Left renal cortex interstitium (tissue), 4 donors: ENCODE data around the gene FMN1. TPM values are rescaled to one million over a fixed set of nuclear protein-coding genes. Genes with fewer than 3 reads are reported as not detected.
A peak's percentile ranks its signal among the peaks of the same experiment; 100 is the strongest.

Source experiments
- DNase-seq, 4 donors: peaks; one replicate each; pipeline ENCODE4 v3.0.0-alpha.2; 2013; ENCODE audit warnings: low read depth in 4 of 4, low spot score in 2 of 4, missing footprints in 1 of 4
- polyA plus RNA-seq, 4 donors: library from polyadenylated mRNA; unstranded; fragments of 120-200 nt; gene quantifications; one replicate each; pipeline ENCODE4 v1.2.1, GENCODE V29; 2013; ENCODE audit not compliant: insufficient read length in 4 of 4

The FMN1 gene
- polyA plus RNA-seq, 4 donors, result 13.7 to 21.0 (median 15.2) TPM

DNA sequence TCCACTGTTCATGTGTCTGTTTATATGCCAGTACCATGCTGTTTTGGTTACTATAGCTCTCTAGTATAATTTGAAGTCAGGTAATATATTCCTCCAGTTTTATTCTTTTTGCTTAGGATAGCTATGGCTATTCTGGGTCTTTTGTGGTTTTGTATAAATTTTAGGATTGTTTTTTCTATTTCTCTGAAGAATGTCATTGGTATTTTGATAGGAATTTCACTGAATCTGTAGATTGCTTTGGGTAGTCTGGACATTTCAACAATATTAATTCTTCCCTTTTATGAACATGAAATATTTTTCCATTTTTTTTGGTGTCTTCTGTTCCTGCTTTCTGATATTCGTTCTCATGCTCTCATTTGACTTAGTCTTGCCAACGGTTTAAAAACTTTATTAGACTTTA is 437.1 kb downstream of the FMN1 start:
- no peak for DNase-seq

DNA sequence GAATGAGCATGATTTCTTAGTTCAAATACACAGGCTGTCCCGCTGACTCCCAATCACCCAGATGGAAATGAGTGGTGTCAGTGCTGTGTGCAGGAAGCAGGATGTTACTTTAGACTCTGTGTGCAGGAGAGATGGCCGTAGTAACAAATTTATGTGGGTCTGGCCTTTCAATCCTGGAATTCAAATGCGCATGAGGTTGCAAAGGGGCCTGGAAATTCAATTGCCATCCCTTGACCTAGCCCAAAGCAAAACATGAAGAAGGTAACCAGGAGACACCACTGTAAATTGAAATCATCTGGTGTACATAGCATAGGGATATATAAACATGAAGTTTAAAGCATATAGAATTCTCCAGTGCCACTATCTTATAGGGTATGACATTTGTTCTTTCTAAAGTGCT is 443.5 kb downstream of the FMN1 start:
- no peak for DNase-seq

DNA sequence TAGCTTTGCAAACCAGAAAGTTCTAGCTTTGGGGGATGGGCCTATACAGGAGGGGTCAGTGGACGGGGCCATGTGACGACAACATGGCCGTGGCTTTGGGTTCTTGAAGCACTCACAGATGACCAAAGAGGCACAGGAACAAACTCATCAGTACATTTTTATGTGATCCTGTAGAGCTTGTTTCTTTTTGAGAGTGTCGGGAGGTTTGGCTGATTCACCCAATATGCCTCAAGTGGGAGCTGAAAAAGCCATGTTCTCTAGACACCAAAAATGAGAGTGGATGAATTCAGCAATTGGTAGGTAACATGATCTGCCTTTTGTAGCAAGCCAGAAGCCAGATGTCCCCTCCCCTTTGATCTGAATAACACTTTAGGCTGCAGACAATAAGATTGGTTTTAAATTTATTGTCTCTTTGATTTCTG is 446.6 kb downstream of the FMN1 start:
- no peak for DNase-seq

DNA sequence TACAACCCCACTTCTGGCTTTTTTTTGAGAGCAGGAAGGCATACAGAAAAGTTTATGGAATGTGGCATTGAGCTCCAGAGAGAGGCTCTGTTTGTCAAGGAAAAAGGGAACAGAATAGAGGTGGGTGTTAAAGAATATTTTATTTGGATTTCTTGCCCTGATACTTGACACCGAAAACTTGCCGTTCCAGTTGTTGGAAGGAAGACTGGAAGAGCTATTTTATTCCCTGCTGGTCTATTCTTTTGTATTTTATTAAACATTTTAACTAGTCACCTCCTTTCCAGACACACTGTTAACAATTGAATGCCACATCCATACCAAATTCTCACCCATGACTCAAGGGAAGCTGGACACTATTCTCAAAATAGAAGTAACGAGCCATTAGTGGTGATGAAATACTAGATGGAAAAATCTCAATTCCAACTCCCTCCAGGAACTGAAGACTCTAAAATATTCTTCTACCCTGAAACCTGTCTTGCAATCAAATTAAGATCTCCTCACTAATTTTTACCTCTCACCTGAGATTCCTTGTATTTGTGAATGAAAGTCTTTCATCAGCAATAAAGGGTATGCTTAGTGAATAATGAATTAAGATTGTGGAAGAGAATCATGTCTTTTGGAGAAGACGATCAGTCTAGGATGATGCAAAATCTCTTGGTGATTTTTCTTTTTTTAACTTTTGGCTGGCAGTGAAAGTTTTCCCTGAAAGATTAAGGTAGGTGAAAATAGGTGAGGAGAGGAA is 448.2 kb downstream of the FMN1 start:
- no peak for DNase-seq

DNA sequence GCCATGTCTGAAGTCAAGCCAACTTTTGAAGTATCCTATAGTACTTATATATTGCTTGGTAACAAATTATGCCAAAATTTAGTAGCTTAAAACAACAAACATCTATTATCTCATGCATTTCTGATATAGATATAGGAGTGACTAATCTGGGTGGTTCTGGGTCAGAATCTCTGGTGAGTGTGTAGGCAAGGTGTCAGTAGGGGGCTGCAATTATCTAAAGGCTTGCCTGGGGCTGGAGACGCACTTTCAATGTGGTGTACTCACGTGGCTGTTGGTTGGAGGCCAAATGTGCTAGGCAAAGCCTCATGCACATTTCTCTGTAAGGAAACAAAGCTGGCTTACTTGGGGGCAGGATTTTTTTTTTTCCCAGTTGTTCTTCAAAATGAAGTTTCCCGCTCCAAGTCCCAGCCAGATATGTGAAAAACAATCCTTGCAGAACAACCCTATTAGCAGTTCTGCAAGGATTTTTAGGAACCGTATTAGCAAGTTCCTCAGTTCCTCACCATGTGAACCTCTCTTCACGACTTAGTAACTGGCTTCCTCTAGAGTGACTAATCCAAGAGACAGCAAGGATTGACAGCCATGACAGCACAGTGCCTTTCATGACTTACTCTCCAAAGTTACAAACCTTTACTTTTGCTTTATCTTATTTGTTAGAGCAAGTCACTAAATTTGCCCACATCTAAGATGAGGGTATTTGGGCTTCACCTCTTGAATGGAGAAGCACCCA is 450.9 kb downstream of the FMN1 start:
- DNase-seq, result no peak

DNA sequence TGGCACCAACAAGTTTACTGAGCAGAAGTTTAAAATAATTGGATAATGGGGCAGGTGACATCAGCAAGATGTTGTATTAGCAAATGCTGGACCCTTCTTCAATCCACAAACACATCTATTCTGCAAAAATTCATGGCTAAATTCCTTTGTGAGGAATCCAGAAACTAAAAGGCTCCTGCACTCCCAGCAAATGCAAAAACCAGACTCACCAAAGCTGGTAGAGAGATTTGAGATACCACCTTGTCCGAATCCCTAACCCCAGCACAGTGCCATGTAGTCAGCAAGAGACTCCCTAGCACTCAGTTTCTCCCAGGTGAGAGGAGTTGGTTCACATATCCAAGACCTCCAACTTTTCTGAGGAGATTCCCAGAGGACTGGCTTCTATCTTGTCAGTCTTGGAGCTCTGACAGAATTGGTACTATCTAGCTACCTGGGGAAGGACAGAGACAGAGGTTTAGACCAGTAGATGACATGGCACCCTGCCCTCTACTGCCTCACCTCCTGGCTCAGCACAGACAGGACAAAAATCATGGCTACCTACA is 454.9 kb downstream of the FMN1 start:
- no peak for DNase-seq

DNA sequence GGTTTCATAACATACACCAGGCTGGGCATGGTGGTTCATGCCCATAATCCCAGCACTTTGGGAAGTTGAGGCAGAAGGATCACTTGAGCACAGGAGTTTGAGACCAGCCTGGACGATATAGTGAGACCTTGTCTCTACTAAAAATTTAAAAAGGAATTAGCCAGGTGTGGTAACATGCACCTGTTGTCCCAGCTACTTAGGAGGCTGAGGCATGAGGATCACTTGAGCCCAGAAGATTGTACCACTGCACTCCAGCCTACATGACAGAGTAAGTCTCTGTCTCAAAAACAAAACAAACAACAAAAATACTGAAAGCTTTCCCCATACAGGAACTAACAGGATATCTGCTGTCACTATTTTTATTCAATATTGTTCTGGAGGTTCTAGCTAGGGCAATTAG is 455.8 kb downstream of the FMN1 start:
- DNase-seq, result no peak

DNA sequence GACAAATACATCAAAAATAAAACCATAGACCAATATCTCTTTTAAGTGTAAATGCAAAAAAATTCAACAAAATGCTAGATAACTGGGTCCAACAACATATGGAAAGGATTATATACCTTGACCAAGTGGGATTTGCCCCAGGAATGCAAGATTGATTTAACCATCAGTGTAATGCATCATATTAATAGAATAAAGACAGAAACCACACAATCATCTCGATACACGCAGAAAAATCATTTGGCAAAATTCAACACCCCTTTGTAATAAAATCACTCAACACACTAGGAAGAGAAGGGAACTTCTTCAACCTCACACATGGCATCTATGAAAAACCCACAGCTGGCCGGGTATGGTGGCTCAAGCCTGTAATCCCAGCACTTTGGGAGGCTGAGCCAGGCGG is 457.2 kb downstream of the FMN1 start:
- no peak for DNase-seq

DNA sequence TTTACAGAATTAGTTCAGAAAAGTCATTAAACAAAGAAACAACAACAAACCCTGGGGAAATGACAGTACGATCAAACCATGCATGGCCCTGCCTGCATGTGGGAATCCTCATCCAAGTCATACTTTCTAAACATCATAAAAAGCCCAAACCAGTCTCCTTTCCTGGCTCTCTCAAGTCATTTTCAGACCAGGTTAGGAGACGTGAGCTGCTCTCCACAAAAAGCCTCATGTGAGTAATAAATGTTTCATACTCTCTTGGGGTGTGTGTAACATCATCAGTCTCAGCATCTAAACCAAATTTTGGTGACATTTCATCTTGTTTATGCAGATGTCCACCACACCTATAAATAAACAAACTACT is 457.8 kb downstream of the FMN1 start:
- DNase-seq, result no peak

DNA sequence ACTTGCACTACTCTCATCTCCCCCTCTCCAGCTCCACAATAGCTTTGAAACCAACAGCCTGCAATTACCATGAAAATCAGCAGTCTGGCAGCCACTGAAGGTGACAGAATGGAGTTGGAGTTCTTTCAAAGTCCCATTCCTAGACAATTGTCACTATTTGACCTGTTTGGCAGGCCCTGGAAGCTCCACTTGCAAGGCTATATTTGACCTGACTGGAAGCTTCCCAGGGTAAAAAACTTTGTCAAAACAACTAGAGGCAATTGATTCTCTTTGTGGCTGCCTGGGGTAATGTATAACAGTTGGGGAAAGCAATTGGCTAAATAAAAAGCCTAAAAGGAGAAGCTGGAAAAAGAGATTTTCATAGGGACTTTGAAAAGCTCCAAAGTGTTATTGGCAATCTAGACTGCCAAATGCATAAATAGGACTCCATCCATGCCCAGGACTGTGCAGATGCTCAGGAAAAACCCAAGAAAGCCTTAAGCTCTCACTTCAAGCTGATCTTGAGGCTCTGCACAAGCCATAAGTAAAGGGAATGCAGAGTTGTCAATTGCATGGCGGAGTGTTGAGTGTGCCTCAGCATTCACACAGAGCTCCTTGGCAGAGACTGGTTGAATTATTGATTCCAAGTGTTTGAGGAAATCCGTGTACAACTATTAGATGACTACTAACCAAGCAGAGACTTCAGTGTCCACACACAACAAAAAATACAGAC is 458.4 kb downstream of the FMN1 start:
- DNase-seq, result no peak

DNA sequence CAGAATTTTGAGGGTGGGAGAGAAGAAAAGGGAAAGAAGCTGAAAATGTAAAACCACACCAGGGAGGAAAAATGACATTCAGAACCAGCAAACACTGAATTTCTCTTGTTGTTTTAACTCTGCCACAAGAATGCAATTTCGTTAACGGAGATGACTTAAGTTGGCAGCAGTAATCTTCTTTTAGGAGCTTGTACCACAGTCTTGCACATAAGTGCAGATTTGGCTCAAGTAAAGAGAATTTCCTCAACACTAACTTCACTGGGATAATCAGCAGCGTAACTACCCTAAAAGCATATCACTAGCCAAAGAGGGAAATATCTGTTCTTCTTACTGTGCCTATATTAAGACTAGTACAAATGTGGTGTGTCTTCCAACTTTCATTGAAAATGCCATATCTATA is 461.2 kb downstream of the FMN1 start:
- DNase-seq, result no peak

DNA sequence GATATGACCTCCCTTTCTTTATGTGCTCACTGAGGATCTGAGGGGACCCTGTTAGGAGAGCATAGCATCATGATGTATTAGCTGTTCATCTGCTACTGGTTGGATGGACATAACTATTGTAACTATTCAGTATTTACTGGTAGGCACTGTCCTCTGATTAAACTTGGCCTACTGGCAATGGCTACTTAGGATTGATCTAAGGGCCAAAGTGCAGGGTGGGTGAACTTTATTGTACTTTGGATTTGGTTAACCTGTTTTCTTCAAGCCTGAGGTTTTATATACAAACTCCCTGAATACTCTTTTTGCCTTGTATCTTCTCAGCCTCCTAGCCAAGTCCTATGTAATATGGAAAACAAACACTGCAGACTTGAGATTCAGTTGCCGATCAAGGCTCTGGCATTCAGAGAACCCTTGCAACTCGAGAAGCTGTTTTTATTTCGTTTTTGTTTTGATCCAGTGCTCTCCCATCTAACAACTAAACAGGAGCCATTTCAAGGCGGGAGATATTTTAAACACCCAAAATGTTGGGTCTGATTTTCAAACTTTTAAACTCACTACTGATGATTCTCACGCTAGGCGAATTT is 461.8 kb downstream of the FMN1 start:
- DNase-seq, result no peak

DNA sequence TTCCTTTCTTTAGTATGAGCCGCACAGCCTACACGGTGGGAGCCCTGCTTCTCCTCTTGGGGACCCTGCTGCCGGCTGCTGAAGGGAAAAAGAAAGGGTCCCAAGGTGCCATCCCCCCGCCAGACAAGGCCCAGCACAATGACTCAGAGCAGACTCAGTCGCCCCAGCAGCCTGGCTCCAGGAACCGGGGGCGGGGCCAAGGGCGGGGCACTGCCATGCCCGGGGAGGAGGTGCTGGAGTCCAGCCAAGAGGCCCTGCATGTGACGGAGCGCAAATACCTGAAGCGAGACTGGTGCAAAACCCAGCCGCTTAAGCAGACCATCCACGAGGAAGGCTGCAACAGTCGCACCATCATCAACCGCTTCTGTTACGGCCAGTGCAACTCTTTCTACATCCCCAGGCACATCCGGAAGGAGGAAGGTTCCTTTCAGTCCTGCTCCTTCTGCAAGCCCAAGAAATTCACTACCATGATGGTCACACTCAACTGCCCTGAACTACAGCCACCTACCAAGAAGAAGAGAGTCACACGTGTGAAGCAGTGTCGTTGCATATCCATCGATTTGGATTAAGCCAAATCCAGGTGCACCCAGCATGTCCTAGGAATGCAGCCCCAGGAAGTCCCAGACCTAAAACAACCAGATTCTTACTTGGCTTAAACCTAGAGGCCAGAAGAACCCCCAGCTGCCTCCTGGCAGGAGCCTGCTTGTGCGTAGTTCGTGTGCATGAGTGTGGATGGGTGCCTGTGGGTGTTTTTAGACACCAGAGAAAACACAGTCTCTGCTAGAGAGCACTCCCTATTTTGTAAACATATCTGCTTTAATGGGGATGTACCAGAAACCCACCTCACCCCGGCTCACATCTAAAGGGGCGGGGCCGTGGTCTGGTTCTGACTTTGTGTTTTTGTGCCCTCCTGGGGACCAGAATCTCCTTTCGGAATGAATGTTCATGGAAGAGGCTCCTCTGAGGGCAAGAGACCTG is 463.5 kb downstream of the FMN1 start:
- peak in 2 of 4 donors; percentile 35 to 47 for DNase-seq

DNA sequence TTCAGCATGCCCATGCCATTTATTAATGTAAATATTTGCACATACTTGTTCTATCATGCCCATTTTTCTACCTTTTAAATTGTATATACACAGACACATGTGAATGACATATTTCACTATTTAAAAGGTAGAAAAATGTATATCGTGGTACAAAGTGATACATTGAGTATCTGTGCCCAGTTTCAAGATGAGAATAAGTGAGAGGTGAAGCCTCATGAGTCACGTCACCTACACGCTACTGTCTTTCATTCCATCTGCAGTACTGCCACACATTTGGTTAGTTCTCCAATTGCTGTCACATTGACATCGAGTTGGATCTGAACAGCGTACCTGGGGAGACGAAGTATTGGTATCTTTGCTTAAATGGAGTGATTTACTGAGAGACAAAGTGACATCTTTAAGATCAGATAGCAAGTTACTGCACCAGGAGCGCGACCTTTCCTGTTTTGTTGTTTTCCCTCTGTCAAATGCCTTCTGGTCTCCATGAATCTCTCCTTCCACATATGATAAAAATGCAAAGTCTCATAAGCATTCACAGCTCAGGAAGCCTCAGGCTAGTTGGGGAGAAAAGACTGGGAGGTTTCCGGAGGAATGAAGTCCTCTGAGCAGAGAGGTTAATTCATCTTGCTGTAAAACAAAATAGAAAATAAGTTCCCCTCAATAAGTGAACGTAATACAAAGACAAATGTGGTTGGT is 464.7 kb downstream of the FMN1 start:
- DNase-seq, result no peak

DNA sequence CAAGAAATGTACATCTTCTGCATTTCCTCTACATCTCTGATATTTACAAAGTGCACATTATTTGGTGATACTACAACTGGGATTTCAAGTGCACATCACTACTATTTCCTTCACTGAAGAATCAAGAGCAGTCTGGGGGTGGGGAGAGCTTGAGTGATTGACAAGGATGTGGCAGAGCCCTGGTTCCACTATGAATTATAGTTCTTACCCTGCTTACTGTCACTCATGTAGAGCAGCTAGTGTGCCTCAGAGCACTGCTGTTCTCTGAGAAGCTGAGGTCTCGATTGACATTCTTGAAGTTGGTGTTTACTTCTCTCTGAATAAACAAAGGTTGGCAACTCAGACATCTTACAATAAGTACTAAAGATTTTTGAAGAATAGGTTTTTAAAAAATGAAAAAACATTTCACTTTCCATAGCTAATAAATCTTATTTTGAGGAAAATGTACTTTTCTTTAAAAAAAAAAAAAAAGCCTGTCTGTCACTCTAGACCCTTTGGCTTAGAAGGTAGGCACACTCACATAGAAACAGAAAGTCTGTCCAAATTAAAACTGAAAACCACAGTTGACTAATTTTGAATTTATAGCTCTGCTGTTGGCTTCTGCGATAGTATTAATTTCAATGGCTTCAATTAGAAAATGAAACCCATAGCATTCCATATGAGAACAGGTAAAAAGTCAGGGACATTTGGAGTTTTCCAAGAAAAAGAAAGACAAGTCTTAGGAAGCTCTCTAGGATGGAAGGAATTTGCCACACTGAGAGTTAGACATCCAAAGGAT is 471.2 kb downstream of the FMN1 start:
- no peak for DNase-seq

DNA sequence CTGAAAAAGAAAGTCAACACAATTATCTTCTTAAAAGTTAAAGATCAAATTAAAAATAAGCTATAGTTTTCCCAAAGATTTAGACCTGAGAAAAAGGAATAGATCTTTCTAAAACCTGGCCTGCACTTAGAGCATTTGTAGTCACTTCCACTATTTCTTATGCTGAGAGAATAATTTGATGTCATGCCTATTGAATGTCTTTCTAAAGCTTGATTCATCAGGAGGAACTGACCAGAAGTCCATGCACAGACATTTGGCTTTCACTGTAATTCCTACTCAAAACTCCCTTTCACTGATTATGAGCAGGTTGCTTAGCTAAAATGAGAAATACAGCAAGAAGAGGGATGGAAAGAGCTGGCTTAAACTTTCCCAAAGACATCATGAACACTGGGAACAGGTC is 472.4 kb downstream of the FMN1 start:
- no peak for DNase-seq

DNA sequence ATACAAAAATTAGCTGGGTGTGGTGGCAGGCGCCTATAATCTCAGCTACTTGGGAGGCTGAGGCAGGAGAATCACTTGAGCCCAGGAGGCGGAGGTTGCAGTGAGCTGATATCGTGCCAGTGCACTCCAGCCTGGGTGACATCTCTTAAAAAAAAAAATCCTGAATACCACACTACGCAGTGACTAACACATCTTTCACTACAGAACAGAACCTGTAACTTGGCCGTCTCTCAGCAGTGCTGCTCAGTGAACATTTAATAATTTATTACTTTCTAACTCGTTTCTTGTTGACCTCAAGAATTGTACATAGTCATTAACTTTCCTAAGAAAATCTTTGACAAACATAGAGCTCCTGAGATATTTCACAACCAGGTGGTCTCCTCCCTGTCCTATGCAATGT is 472.9 kb downstream of the FMN1 start:
- DNase-seq, result no peak
